NOMO-1 treated with DMSO at 0.1 percent for 48 hours (cell line): ENCODE measurements around the gene SMC6.
A peak's percentile ranks its signal among the peaks of the same experiment; 100 is the strongest.

Experiments
- DNase-seq: peaks from one replicate; lab custom pipeline; 2025; ENCODE audit not compliant: unreplicated experiment; lab: John Stamatoyannopoulos, UW

The SMC6 gene

GRCh38 chr2:17717666-17718065 lies 35.9 kb downstream of the SMC6 start:
- no peak for DNase-seq

- no peak for DNase-seq
These were observed 40.3 kb downstream of the SMC6 start for GRCh38 chr2:17713291-17713690.

GRCh38 chr2:17710547-17711248 lies 42.9 kb downstream of the SMC6 start:
- DNase-seq: no peak

- no peak for DNase-seq
These were observed 43.7 kb downstream of the SMC6 start for GRCh38 chr2:17709897-17710296.

GRCh38 chr2:17708501-17708900 lies 45.1 kb downstream of the SMC6 start:
- DNase-seq: no peak

- no peak for DNase-seq
These were observed 46.8 kb downstream of the SMC6 start for GRCh38 chr2:17706845-17707244.

- no peak for DNase-seq
These were observed 62.8 kb downstream of the SMC6 start for GRCh38 chr2:17690776-17691175.

- no peak for DNase-seq
These were observed 64.6 kb downstream of the SMC6 start for GRCh38 chr2:17689010-17689409.

GRCh38 chr2:17688600-17688999 lies 65.0 kb downstream of the SMC6 start:
- DNase-seq: no peak

- no peak for DNase-seq
These were observed 69.6 kb downstream of the SMC6 start for GRCh38 chr2:17683981-17684380.

- DNase-seq: no peak
These were observed 71.3 kb downstream of the SMC6 start for GRCh38 chr2:17682098-17682857.

- DNase-seq: no peak
These were observed 73.5 kb downstream of the SMC6 start for GRCh38 chr2:17680119-17680518.

GRCh38 chr2:17674817-17675216 lies 78.8 kb downstream of the SMC6 start:
- no peak for DNase-seq

GRCh38 chr2:17672583-17673317 lies 80.9 kb downstream of the SMC6 start:
- no peak for DNase-seq

- DNase-seq: no peak
These were observed 85.7 kb downstream of the SMC6 start for GRCh38 chr2:17667898-17668297.

- DNase-seq: no peak
These were observed 89.1 kb downstream of the SMC6 start for GRCh38 chr2:17664534-17664933.

- no peak for DNase-seq
These were observed 90.9 kb downstream of the SMC6 start for GRCh38 chr2:17662723-17663122.

- DNase-seq: no peak
These were observed 92.2 kb downstream of the SMC6 start for GRCh38 chr2:17661460-17661859.

- DNase-seq: no peak
These were observed 93.4 kb downstream of the SMC6 start for GRCh38 chr2:17660219-17660618.

GRCh38 chr2:17658251-17658843 lies 95.3 kb downstream of the SMC6 start:
- peak; percentile 70 for DNase-seq

GRCh38 chr2:17657759-17658158 lies 95.9 kb downstream of the SMC6 start:
- no peak for DNase-seq
